Heart right ventricle (tissue), 16 donors: ENCODE results near the gene ZNF521. TPM values are rescaled to one million over a fixed set of nuclear protein-coding genes. Genes with fewer than 3 reads are reported as not detected.

Experiments used
- ATAC-seq, 8 donors: fragments of 200-7000 bp; cut with Tn5 transposase; one replicate each; pipeline ENCODE4 v1.9.1; 2020; ENCODE audit warnings: mild to moderate bottlenecking in 8 of 8, moderate library complexity in 8 of 8, moderate number of reproducible peaks in 1 of 8
- DNase-seq, 2 donors: peaks; one replicate each; pipeline ENCODE4 v3.0.0-alpha.2; 2020
- H3K27ac ChIP-seq, 10 donors: fragments of 200-600 bp; sonication (generic) in 2 of 10; one replicate each; pipeline versions ENCODE4 v1.5.0 to v1.8.0; 2020 to 2022; ENCODE audit warnings: mild to moderate bottlenecking in 3 of 10
- H3K27me3 ChIP-seq, 7 donors: fragments of 200-600 bp; one replicate each; pipeline ENCODE4 v1.8.0; 2021 to 2022; ENCODE audit warnings: mild to moderate bottlenecking in 2 of 7
- H3K36me3 ChIP-seq, 9 donors: fragments of 200-600 bp; sonication (generic) in 1 of 9; one replicate each; pipeline versions ENCODE4 v1.5.0 to v1.8.0; 2020 to 2022; ENCODE audit warnings: mild to moderate bottlenecking in 2 of 9
- H3K4me1 ChIP-seq, 9 donors: fragments of 200-600 bp; sonication (generic) in 1 of 9; one replicate each; pipeline versions ENCODE4 v1.5.0 to v1.8.0; 2020 to 2022; ENCODE audit warnings: mild to moderate bottlenecking in 4 of 9
- H3K4me3 ChIP-seq, 10 donors: fragments of 200-600 bp; sonication (generic) in 2 of 10; one replicate each; pipeline versions ENCODE4 v1.5.0 to v1.8.0; 2020 to 2022; ENCODE audit warnings: mild to moderate bottlenecking in 7 of 10, moderate library complexity in 2 of 10
- H3K9me3 ChIP-seq, 11 donors: fragments of 200-600 bp in 10 of 11; sonication (generic) in 2 of 11; one replicate each; pipeline versions ENCODE4 v1.5.0 to v1.8.0; 2013 to 2022; ENCODE audit warnings: mild to moderate bottlenecking in 2 of 11, control low read depth in 1 of 11, moderate library complexity in 1 of 11
- CTCF ChIP-seq, 9 donors: fragments of 200-600 bp; sonication (generic) in 2 of 9; IDR thresholded peaks; one replicate each; pipeline versions ENCODE4 v1.5.0 to v1.8.0; 2021 to 2022; ENCODE audit warnings: antibody characterized with exemption in 9 of 9, mild to moderate bottlenecking in 5 of 9, moderate library complexity in 1 of 9
- WGBS, 2 donors: extraction: QIAGEN DNeasy Blood & Tissue Kit; methylation state at CpG; one replicate each; pipeline ENCODE4 v1.1.7; 2013; ENCODE audit warnings: inconsistent platforms in 1 of 2; 5-methylcytosine and 5-hydroxymethylcytosine counted together
- intact Hi-C, 10 donors: fragments of 100-400 bp; cut with DNase I; formaldehyde crosslinking; loops; one replicate each; pipeline versions ENCODE4 v1.11.1 to v1.14.2; 2022
- polyA plus RNA-seq, 2 donors: library from polyadenylated mRNA; stranded (reverse); fragments of 200-250 nt; gene quantifications; one replicate each; pipeline ENCODE4 v1.2.3, GENCODE V29; 2013
- total RNA-seq, 10 donors: library from RNA; stranded (reverse); fragmentation: NEBNext Ultra II Directional in 3 of 10; extraction: Animal tissue kit (Norgen Biotek cat#: 25700) in 3 of 10; gene quantifications; one replicate each; pipeline versions ENCODE4 v1.2.1 to v1.2.4, GENCODE V29; 2021 to 2023
- donor health status: Arrhythmogenic right ventricular cardiomyopathy.
- donor health status: ischemic (EF 13 %, LVEDD 7.1; RV severe dilation, severe dysfunction).
- donor health status: healthy with polysubstance abuse.
- donor health status: DM: no; HTN: yes; CAD: no.
- donor health status: DM: no; HTN: no; CAD: no.
- donor health status: ischemic (EF 25% LVEDD 6.9; RV normal size, moderate dysfunction).
- donor health status: ischemic (EF 25% LVEDD 5.7; RV mildly dilated, moderate dysfunction).
- donor health status: healthy.
- donor health status: DM: yes; HTN: yes; CAD: no.
- donor health status: Ischemic cardiomyopathy.
- donor health status: ischemic (EF 35%, LVEDD 5.7; RV mildly dilated, moderate dysfunction).
- donor health status: nonischemic (EF 11% LVEDD 7.7; RV severe dilation, severe dysfunction).
- donor health status: DM: yes; HTN: yes; CAD: no.
- donor health status: PGD.
- donor health status: ischemic (EF 29% LVEDD 5.4; RV normal size, mild dysfunction).
- donor health status: nonischemic (EF 23%, LVEDD 6.1; RV moderate dilation, normal function).

ZNF521 gene
- total and polyA plus RNA-seq, 12 donors = 3.3 to 26.4 (median 15.5) TPM

- H3K27ac ChIP-seq = no peak overlapping the region
- DNase-seq (no peak), ATAC-seq (no peak)
- no peaks in the 10 kb centered on the region for H3K27me3 ChIP-seq
- 94 to 95% methylated on average over 7 of the region's 7 CpGs for WGBS, 2 donors
- intact Hi-C loops = loop anchor here in 1 of 10 donors (10.0 kb wide), 1 partner anchor 85 kb away; no protein-coding TSS in a partner anchor
- no peak for TF ChIP-seq CTCF (IDR thresholded peaks at IDR 0.05)
- H3K4me3 ChIP-seq = no peak overlapping the region
- peaks cover 0 to 14% (median 0%) of the 10 kb centered on the region in 9 donors for H3K4me1 ChIP-seq
- no peaks in the 10 kb centered on the region for H3K9me3 ChIP-seq
- peaks cover 0 to 5% (median 0%) of the 10 kb centered on the region in 9 donors for H3K36me3 ChIP-seq
These were observed 162.4 kb downstream of the ZNF521 start for GRCh38 chr18:25189391-25190185.

- ATAC-seq = no peak
- intact Hi-C loops = loop anchor here in 1 of 10 donors (10.0 kb wide), 1 partner anchor 83 kb away; no protein-coding TSS in a partner anchor
- Histone ChIP-seq H3K27me3 (no peaks in the 10 kb centered on the region), H3K9me3 (no peaks in the 10 kb centered on the region), H3K27ac (no peak overlapping the region), H3K36me3 (no peaks in the 10 kb centered on the region), H3K4me3 (no peak overlapping the region), H3K4me1 (peaks cover 0 to 14% (median 0%) of the 10 kb centered on the region in 9 donors)
- 79 to 85% methylated on average over 7 of the region's 7 CpGs for WGBS, 2 donors
- DNase-seq = no peak
- no peak for TF ChIP-seq CTCF (IDR thresholded peaks at IDR 0.05)
These were observed 164.3 kb downstream of the ZNF521 start for GRCh38 chr18:25187521-25188192.

- no peak for TF ChIP-seq CTCF (IDR thresholded peaks at IDR 0.05)
- peaks cover 0 to 19% (median 5%) of the 10 kb centered on the region in 9 donors for H3K4me1 ChIP-seq
- no peak for ATAC-seq
- no peaks in the 10 kb centered on the region for H3K27me3 ChIP-seq
- WGBS, 2 donors = 94 to 96% methylated on average over 4 of the region's 4 CpGs
- H3K4me3 ChIP-seq = no peak overlapping the region
- no peak overlapping the region for H3K27ac ChIP-seq
- H3K9me3 ChIP-seq = no peaks in the 10 kb centered on the region
- H3K36me3 ChIP-seq = no peaks in the 10 kb centered on the region
- intact Hi-C loops = loop anchor here in 1 of 10 donors (10.0 kb wide), 1 partner anchor 82 kb away; no protein-coding TSS in a partner anchor
- no peak for DNase-seq
These were observed 165.1 kb downstream of the ZNF521 start for GRCh38 chr18:25186871-25187270.

- no peak for TF ChIP-seq CTCF (IDR thresholded peaks at IDR 0.05)
- Histone ChIP-seq H3K4me3 (no peak overlapping the region), H3K9me3 (no peaks in the 10 kb centered on the region), H3K27me3 (no peaks in the 10 kb centered on the region), H3K4me1 (peaks cover 0 to 33% (median 15%) of the 10 kb centered on the region in 9 donors), H3K36me3 (no peaks in the 10 kb centered on the region), H3K27ac (no peak overlapping the region)
- DNase-seq = no peak
- intact Hi-C loops = loop anchor here in 1 of 10 donors (10.0 kb wide), 1 partner anchor 77 kb away; no protein-coding TSS in a partner anchor
- WGBS, 2 donors = 90 to 92% methylated on average over 2 of the region's 2 CpGs
- no peak for ATAC-seq
These were observed 170.0 kb downstream of the ZNF521 start for GRCh38 chr18:25181993-25182392.
